Spleen (tissue), 7 donors: ENCODE data around the gene STRN4.

ENCODE experiments used
- POLR2A ChIP-seq, 3 donors: fragments of 450-650 bp; IDR thresholded peaks; one replicate each; pipeline ENCODE4 v1.5.1; 2017; ENCODE audit warnings: antibody characterized with exemption in 3 of 3, mild to moderate bottlenecking in 1 of 3
- POLR2AphosphoS5 ChIP-seq, 3 donors: sonication (generic); formaldehyde crosslinking; IDR thresholded peaks; one replicate each; pipeline ENCODE4 v1.5.1; 2017; ENCODE audit warnings: antibody characterized with exemption in 3 of 3
- TF ChIP-seq, protein P1 (sequence below), 11 experiments: fragments of 200-600 bp in 7 of 11; fragments of 450-650 bp in 4 of 11; sonication (generic) in 4 of 11; IDR thresholded peaks in 8 of 11; conservative IDR thresholded peaks in 3 of 11; 1 replicate in 7 of 11; 2 replicates in 4 of 11; pipeline versions ENCODE4 v1.4.0 to v1.8.0; 2016 to 2021; ENCODE audit warnings: antibody characterized with exemption in 11 of 11, inconsistent platforms in 4 of 11, mild to moderate bottlenecking in 1 of 11
- donor health status: DM: no; HTN: no; CAD: no; lungs with moderate emphysema.
- donor health status: DM: no; HTN: no; CAD: no.
- donor health status: DM: no; HTN: no; CAD: no.

DNA sequence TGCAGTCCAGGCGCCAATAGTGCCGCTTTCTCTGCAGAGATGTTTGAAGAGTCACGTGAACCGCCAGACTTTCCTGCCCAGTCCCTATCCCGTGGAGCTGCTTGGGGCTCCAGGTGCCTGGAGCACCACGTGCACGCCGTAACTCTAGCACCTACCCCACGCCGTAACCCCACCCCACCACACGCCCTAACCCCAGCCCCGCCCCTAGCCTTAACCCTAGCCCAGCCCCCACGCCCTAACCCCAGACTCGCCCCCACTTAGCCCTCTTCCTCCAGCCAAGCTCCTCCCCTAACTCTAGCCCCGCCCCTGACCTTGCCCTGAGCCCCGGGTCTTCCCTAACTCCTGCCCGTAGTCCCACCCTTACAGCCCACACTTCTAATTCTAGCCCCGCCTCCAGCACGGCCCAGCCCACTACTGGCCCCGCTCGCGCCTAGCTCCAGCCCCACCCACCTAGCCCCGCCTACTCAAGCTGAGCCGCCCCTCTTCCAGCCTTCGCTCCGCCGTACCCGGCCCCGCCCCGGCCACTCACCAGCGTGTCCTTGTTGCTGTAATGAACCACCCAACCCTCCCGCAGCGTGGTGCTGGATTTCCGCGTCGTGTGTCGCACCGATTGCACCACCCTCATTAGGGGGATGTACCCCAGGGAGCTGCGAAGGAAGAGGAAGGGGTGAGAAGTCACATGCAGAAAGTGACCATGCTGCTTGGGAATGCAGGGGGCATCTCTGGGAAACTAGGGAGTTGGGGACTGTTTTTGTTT lies 48.9 kb downstream of the STRN4 start:
- TF ChIP-seq, protein P1, sequence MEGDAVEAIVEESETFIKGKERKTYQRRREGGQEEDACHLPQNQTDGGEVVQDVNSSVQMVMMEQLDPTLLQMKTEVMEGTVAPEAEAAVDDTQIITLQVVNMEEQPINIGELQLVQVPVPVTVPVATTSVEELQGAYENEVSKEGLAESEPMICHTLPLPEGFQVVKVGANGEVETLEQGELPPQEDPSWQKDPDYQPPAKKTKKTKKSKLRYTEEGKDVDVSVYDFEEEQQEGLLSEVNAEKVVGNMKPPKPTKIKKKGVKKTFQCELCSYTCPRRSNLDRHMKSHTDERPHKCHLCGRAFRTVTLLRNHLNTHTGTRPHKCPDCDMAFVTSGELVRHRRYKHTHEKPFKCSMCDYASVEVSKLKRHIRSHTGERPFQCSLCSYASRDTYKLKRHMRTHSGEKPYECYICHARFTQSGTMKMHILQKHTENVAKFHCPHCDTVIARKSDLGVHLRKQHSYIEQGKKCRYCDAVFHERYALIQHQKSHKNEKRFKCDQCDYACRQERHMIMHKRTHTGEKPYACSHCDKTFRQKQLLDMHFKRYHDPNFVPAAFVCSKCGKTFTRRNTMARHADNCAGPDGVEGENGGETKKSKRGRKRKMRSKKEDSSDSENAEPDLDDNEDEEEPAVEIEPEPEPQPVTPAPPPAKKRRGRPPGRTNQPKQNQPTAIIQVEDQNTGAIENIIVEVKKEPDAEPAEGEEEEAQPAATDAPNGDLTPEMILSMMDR (IDR thresholded peaks at IDR 0.05 in 8 of 11, conservative IDR thresholded peaks at IDR 0.05 in 3 of 11), result no peak
- TF ChIP-seq POLR2A (IDR thresholded peaks at IDR 0.05), result no peak
- TF ChIP-seq POLR2AphosphoS5 (IDR thresholded peaks at IDR 0.05), result peak; percentile 70 to 82 (median 77)
